A673 (cell line): ENCODE measurements around the gene KIAA0586.

Source experiments
- EZH2 ChIP-seq: fragments of 200-600 bp; sonication (generic); IDR thresholded peaks from 2 replicates; pipeline ENCODE4 v1.6.1; 2017; ENCODE audit warnings: borderline replicate concordance, low read depth, mild to moderate bottlenecking, mixed read lengths, antibody characterized with exemption, low read length; ENCODE audit not compliant: poor library complexity, severe bottlenecking
- TF ChIP-seq, protein P1 (sequence below): fragments of 300-800, 200-600 bp; sonication (generic); conservative IDR thresholded peaks from 2 replicates; pipeline ENCODE4 v1.5.1; 2017; ENCODE audit warnings: low read depth, mild to moderate bottlenecking, antibody characterized with exemption, low read length, moderate library complexity, mixed read lengths

DNA sequence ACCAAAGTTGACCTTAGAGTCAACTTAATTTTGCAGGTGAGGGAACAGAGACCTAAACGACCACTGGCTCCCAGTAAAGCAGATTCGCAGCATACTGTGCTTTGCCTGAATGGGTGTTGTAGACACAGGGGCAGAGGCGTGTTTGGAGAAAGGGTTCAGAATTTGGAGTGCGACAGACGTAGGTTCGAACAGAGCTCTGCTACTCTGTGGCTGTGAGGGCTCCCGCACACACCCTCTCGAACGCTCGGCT, 32.0 kb upstream of the KIAA0586 start:
- no peak for TF ChIP-seq EZH2
- TF ChIP-seq, protein P1, sequence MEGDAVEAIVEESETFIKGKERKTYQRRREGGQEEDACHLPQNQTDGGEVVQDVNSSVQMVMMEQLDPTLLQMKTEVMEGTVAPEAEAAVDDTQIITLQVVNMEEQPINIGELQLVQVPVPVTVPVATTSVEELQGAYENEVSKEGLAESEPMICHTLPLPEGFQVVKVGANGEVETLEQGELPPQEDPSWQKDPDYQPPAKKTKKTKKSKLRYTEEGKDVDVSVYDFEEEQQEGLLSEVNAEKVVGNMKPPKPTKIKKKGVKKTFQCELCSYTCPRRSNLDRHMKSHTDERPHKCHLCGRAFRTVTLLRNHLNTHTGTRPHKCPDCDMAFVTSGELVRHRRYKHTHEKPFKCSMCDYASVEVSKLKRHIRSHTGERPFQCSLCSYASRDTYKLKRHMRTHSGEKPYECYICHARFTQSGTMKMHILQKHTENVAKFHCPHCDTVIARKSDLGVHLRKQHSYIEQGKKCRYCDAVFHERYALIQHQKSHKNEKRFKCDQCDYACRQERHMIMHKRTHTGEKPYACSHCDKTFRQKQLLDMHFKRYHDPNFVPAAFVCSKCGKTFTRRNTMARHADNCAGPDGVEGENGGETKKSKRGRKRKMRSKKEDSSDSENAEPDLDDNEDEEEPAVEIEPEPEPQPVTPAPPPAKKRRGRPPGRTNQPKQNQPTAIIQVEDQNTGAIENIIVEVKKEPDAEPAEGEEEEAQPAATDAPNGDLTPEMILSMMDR: no peak
